GM18505 (cell line): Measurements from ENCODE around the gene UNC79.

Experiments used
- ATAC-seq: cut with Tn5 transposase; IDR thresholded peaks from one replicate; pipeline ENCODE4 v1.9.1; 2021; ENCODE audit not compliant: unreplicated experiment
- POLR2A ChIP-seq: IDR thresholded peaks from 4 replicates; pipeline ENCODE4 v1.6.1; 2011; ENCODE audit warnings: borderline replicate concordance; ENCODE audit not compliant: insufficient read depth, insufficient read length; ENCODE audit errors: extremely low read depth

The UNC79 gene

GRCh38 chr14:93717668-93718320, 287.1 kb downstream of the UNC79 start:
- no peak for TF ChIP-seq POLR2A
- ATAC-seq: no peak

- no peak for TF ChIP-seq POLR2A
These were observed 288.5 kb downstream of the UNC79 start for GRCh38 chr14:93719256-93719655.

GRCh38 chr14:93720076-93720815, 289.5 kb downstream of the UNC79 start:
- ATAC-seq: no peak
- no peak for TF ChIP-seq POLR2A

More at GRCh38 chr14:93719256-93719655, 288.5 kb downstream of the UNC79 start:
- no peak for ATAC-seq

GRCh38 chr14:93720981-93721483, 290.3 kb downstream of the UNC79 start:
- no peak for TF ChIP-seq POLR2A
- ATAC-seq: no peak

- no peak for ATAC-seq
- TF ChIP-seq POLR2A: no peak
These were observed 292.3 kb downstream of the UNC79 start for GRCh38 chr14:93723001-93723400.

GRCh38 chr14:93725002-93725582, 294.4 kb downstream of the UNC79 start:
- no peak for ATAC-seq
- TF ChIP-seq POLR2A: no peak

GRCh38 chr14:93725993-93726392, 295.3 kb downstream of the UNC79 start:
- TF ChIP-seq POLR2A: no peak
- no peak for ATAC-seq

GRCh38 chr14:93727039-93727740, 296.5 kb downstream of the UNC79 start:
- no peak for TF ChIP-seq POLR2A
- ATAC-seq: no peak

GRCh38 chr14:93727917-93728650, 297.3 kb downstream of the UNC79 start:
- ATAC-seq: no peak
- TF ChIP-seq POLR2A: no peak

- TF ChIP-seq POLR2A: no peak
- ATAC-seq: no peak
These were observed 297.9 kb downstream of the UNC79 start for GRCh38 chr14:93728651-93729016.

- ATAC-seq: no peak
These were observed 299.3 kb downstream of the UNC79 start for GRCh38 chr14:93729993-93730392.

GRCh38 chr14:93731753-93732152, 301.0 kb downstream of the UNC79 start:
- ATAC-seq: no peak
- TF ChIP-seq POLR2A: no peak

More at GRCh38 chr14:93729993-93730392, 299.3 kb downstream of the UNC79 start:
- no peak for TF ChIP-seq POLR2A
